Colon (tissue), 2 donors: ENCODE measurements around the gene GLIS1.

Experiments used
- FAIRE-seq: peaks from 2 replicates; lab custom pipeline; 2012; peaks lifted over from hg19 to GRCh38; lab: Jason Lieb, UNC
- donor health status: control.
- donor health status: control.

The GLIS1 gene

GRCh38 chr1:53507116-53507820, 231.7 kb downstream of the GLIS1 start:
- no peak for FAIRE-seq

- FAIRE-seq = no peak
Observed at GRCh38 chr1:53506355-53507050, 232.5 kb downstream of the GLIS1 start.

- no peak for FAIRE-seq
Observed at GRCh38 chr1:53505891-53506290, 233.1 kb downstream of the GLIS1 start.

- FAIRE-seq = no peak
Observed at GRCh38 chr1:53505401-53505800, 233.6 kb downstream of the GLIS1 start.

GRCh38 chr1:53504901-53505300, 234.1 kb downstream of the GLIS1 start:
- no peak for FAIRE-seq

GRCh38 chr1:53503433-53504217, 235.3 kb downstream of the GLIS1 start:
- no peak for FAIRE-seq

GRCh38 chr1:53502641-53503432, 236.1 kb downstream of the GLIS1 start:
- no peak for FAIRE-seq

GRCh38 chr1:53501065-53502005, 237.6 kb downstream of the GLIS1 start:
- no peak for FAIRE-seq

GRCh38 chr1:53500204-53501064, 238.5 kb downstream of the GLIS1 start:
- FAIRE-seq = no peak

GRCh38 chr1:53499257-53500203, 239.4 kb downstream of the GLIS1 start:
- no peak for FAIRE-seq

- FAIRE-seq = no peak
Observed at GRCh38 chr1:53498555-53499131, 240.3 kb downstream of the GLIS1 start.

- FAIRE-seq = no peak
Observed at GRCh38 chr1:53495633-53496345, 243.2 kb downstream of the GLIS1 start.

GRCh38 chr1:53490351-53490750, 248.6 kb downstream of the GLIS1 start:
- no peak for FAIRE-seq

- no peak for FAIRE-seq
Observed at GRCh38 chr1:53486395-53487026, 252.5 kb downstream of the GLIS1 start.

- no peak for FAIRE-seq
Observed at GRCh38 chr1:53485478-53486394, 253.2 kb downstream of the GLIS1 start.
